ENCODE measurements around the gene DYNC2LI1. TPM values are rescaled to one million over a fixed set of nuclear protein-coding genes. Genes with fewer than 3 reads are reported as not detected.
A peak's percentile ranks its signal among the peaks of the same experiment; 100 is the strongest.

Gene DYNC2LI1
- polyA plus RNA-seq, 2 of the 4 experiments (the other 2 are of a cell fraction): 22.2 to 44.3 TPM

DNA sequence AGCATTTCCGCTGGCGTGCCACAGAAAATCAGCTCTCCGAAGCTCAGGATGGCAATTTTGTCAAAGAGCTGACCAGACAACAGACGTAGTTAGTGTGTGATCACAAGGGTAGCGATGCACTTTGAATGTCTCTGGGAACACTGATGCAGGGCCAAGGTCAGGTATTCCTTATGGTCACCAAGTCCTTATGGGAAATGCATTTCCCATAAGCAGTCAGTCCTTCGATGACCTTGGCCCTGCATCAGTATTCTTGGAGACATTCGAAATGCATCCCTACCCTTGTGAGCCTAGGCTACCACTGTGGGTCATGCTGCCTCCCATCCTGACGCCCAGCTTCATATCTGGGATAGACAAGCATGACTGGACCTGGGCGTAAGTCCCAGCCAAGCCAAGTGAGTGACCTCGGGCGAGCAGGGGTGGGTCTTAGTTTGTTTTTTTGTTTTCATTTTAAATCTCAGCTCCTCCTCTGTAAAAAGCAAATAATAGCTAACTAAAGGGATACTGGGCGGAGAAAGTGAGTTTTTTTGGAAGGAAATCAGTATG, 51.2 kb downstream of the DYNC2LI1 start:
- no peak overlapping the region for H3K4me2 ChIP-seq
- FAIRE-seq: no peak
- WGBS (ENCODE audit: missing lambda C conversion rate): 71% methylated on average over 12 of the region's 12 CpGs
- H3K9me3 ChIP-seq: no peaks in the 10 kb centered on the region
- no peak for ATAC-seq
- H3K4me3 ChIP-seq: no peak overlapping the region
- ChIA-PET POLR2A (no interaction called here), CTCF (interaction anchor here (0.7 to 2.0 kb wide), 2 partner anchors 21 to 53 kb away, joined by 3 to 5 read pairs; no protein-coding TSS in a partner anchor)
- DNase-seq (ENCODE audit: low read depth in 1 of 2, low spot score in 1 of 2): no peak
- no peak overlapping the region for H3K27ac ChIP-seq
- H3K4me1 ChIP-seq: no peaks in the 10 kb centered on the region
- TF ChIP-seq ZC3H11A (IDR thresholded peaks at IDR 0.05): no peak
- TF ChIP-seq RNF2 (IDR thresholded peaks at IDR 0.05; ENCODE audit: borderline replicate concordance, low read depth): no peak

DNA sequence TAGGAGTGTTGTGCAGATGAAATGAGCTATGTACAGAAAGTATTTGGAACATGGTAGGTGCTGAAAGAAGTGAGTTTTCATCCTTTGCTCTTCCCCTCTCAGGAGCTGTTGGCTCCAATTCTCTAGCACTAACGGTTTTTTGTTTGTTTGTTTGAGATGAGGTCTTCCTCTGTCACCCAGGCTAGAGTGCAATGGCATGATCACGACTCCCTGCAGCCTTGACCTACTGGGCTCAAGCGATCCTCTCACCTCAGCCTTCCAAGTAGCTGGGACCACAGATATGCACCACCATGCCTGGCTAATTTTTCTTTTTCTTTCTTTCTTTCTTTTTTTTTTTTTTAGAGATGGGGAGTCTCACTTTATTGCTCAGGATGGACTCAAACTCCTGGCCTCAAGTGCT, 52.0 kb downstream of the DYNC2LI1 start:
- DNase-seq (ENCODE audit: low read depth in 1 of 2, low spot score in 1 of 2): no peak
- Histone ChIP-seq H3K9me3 (no peaks in the 10 kb centered on the region), H3K4me1 (no peaks in the 10 kb centered on the region), H3K4me2 (no peak overlapping the region), H3K27ac (no peak overlapping the region), H3K4me3 (no peak overlapping the region)
- CTCF ChIA-PET: interaction anchor here (0.7 to 2.0 kb wide), 3 partner anchors 15 to 52 kb away, joined by 3 to 5 read pairs (median 3); no protein-coding TSS in a partner anchor
- no peak for ATAC-seq
- POLR2A ChIA-PET: no interaction called here
- WGBS (ENCODE audit: missing lambda C conversion rate): 49% methylated on average over 3 of the region's 3 CpGs
- FAIRE-seq: no peak
- TF ChIP-seq, protein P1, sequence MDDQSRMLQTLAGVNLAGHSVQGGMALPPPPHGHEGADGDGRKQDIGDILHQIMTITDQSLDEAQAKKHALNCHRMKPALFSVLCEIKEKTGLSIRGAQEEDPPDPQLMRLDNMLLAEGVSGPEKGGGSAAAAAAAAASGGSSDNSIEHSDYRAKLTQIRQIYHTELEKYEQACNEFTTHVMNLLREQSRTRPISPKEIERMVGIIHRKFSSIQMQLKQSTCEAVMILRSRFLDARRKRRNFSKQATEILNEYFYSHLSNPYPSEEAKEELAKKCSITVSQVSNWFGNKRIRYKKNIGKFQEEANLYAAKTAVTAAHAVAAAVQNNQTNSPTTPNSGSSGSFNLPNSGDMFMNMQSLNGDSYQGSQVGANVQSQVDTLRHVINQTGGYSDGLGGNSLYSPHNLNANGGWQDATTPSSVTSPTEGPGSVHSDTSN (IDR thresholded peaks at IDR 0.05): no peak
- no peak for TF ChIP-seq RFX5 (IDR thresholded peaks at IDR 0.05)

DNA sequence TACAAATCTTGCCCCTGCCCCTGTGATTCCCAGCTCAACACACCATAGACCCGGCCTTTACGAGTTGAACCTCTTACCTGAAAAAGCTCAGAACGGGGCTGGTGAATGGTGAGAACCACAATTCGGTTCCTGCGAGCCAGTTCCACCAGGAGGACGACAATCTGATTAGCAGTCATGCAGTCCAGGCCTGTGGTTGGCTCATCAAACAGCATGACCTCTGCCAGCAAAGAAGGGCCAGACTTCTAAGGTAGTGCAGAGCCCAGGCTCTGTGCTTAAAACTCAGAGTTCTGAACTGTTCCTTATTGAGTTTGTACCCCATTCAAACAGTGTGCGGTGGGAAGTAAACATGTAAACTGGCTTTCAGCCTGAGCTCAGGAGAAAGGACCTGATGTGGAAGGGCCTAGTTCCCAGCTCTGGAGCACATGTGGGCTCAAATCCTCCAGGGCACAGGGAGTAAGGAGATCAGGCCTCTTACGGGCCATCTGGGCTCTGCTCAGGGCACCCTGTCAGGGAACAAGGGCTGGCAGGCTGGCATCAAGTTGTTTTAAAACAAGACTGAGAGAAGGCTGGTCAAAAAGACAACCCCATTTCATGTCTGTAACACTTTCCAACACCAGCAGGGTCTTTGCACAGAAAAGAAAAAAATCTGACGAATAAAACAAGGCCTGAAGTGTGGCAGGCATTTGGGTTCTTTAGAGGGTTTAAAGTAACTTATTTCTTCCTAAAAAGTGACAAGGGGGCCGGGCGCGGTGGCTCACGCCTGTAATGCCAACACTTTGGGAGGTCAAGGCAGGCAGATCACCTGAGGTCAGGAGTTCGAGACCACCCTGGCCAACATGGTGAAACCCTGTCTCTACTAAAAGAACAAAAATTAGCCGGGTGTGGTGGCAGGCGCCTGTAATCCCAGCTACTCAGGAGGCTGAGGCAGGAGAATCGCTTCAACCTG, 52.7 kb downstream of the DYNC2LI1 start:
- Histone ChIP-seq H3K9me3 (no peaks in the 10 kb centered on the region), H3K4me1 (no peaks in the 10 kb centered on the region), H3K4me2 (no peak overlapping the region), H3K27ac (no peak overlapping the region), H3K4me3 (no peak overlapping the region)
- POLR2A ChIA-PET: no interaction called here
- no peak for TF ChIP-seq RAD21 (conservative IDR thresholded peaks at IDR 0.05 in 1 of 2, IDR thresholded peaks at IDR 0.05 in 1 of 2)
- no peak for TF ChIP-seq NPAS2 (CRISPR knock-in tag; IDR thresholded peaks at IDR 0.05; ENCODE audit: borderline replicate concordance)
- no peak for TF ChIP-seq USF2 (IDR thresholded peaks at IDR 0.05)
- TF ChIP-seq NR3C1 (IDR thresholded peaks at IDR 0.05): no peak
- TF ChIP-seq POLR2AphosphoS2 (conservative IDR thresholded peaks at IDR 0.05; ENCODE audit: low read length): no peak
- no peak for TF ChIP-seq HOXA7 (CRISPR knock-in tag; IDR thresholded peaks at IDR 0.05)
- TF ChIP-seq ESRRA (IDR thresholded peaks at IDR 0.05; ENCODE audit: borderline replicate concordance, low read length): no peak
- no peak for TF ChIP-seq HOXB5 (CRISPR knock-in tag; IDR thresholded peaks at IDR 0.05)
- no peak for TF ChIP-seq FOXS1 (CRISPR knock-in tag; IDR thresholded peaks at IDR 0.05)
- no peak for TF ChIP-seq EHMT2 (IDR thresholded peaks at IDR 0.05; ENCODE audit: low read depth)
- ATAC-seq (no peak), FAIRE-seq (no peak), DNase-seq (ENCODE audit: low read depth in 1 of 2, low spot score in 1 of 2) (no peak)
- WGBS (ENCODE audit: missing lambda C conversion rate): 83% methylated on average over 17 of the region's 17 CpGs
- CTCF ChIA-PET: interaction anchor here (1.1 to 2.0 kb wide), 2 partner anchors 14 to 51 kb away, joined by 3 to 5 read pairs; no protein-coding TSS in a partner anchor

DNA sequence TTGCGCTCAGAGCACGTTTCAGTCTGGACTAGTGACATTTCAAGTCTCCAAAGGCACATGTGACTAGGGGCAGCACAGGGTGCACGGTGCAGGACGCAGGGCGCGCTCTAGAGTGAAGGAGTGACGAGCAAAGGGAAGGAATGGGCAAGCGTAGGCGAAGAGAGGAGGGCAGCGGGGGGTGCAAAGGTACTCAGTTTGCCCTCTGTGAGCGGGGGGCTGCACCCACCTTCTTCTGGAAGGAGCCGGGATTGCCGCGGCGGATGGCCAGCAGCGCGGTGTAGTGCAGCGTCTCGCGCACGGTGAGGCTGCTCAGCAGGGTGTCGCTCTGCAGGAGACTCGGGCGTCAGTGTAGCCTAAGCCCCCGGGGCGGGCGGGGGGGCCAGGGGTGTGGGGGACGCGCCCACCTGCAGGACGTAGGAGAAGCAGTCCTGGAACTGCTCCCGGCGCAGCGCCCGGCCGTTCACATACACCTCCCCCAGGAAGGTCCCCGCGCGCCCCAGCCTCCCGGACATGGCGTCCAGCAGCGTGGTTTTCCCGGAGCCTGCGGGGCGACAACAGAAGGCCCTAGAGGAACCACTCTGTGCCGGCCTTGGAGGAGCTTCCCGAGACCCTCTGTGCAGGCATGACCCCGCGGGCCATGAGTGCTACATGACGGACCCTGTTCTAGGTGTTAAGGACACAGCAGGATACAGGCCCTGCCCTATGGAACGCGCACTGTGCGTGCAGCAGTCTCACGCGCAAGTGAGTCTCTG, 57.9 kb downstream of the DYNC2LI1 start:
- 46% methylated on average over 34 of the region's 54 CpGs for WGBS (ENCODE audit: missing lambda C conversion rate)
- Histone ChIP-seq H3K27ac (peak overlapping the region in 1 of 2 experiments; percentile 44; a peak in 2 of 6 replicates), H3K9me3 (no peaks in the 10 kb centered on the region), H3K4me3 (peak overlapping the region; percentile 37), H3K4me2 (peak overlapping the region; percentile 75), H3K4me1 (no peaks in the 10 kb centered on the region)
- peak; percentile 52 to 74 for ATAC-seq
- ChIA-PET POLR2A (no interaction called here), CTCF (no interaction called here)
- no peak for FAIRE-seq
- no peak for DNase-seq (ENCODE audit: low read depth in 1 of 2, low spot score in 1 of 2)
- TF ChIP-seq CBX8 (IDR thresholded peaks at IDR 0.05): no peak
- TF ChIP-seq ZC3H11A (IDR thresholded peaks at IDR 0.05): no peak
- TF ChIP-seq RCOR1 (IDR thresholded peaks at IDR 0.05; ENCODE audit: low read depth, low read length): no peak
- no peak for TF ChIP-seq JUN (IDR thresholded peaks at IDR 0.05)
- TF ChIP-seq MAZ (IDR thresholded peaks at IDR 0.05; ENCODE audit: borderline replicate concordance, low read depth, low read length): no peak
- TF ChIP-seq ELK1 (IDR thresholded peaks at IDR 0.05; ENCODE audit: low read depth, low read length): no peak
- TF ChIP-seq EP300 (IDR thresholded peaks at IDR 0.05): no peak
- no peak for TF ChIP-seq EHMT2 (IDR thresholded peaks at IDR 0.05; ENCODE audit: low read depth)
- TF ChIP-seq MAFK (IDR thresholded peaks at IDR 0.05; ENCODE audit: partially characterized antibody): no peak
- TF ChIP-seq, protein P2, sequence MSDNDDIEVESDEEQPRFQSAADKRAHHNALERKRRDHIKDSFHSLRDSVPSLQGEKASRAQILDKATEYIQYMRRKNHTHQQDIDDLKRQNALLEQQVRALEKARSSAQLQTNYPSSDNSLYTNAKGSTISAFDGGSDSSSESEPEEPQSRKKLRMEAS (IDR thresholded peaks at IDR 0.05): no peak
- no peak for TF ChIP-seq JUNB (IDR thresholded peaks at IDR 0.05)
- TF ChIP-seq, protein P3, sequence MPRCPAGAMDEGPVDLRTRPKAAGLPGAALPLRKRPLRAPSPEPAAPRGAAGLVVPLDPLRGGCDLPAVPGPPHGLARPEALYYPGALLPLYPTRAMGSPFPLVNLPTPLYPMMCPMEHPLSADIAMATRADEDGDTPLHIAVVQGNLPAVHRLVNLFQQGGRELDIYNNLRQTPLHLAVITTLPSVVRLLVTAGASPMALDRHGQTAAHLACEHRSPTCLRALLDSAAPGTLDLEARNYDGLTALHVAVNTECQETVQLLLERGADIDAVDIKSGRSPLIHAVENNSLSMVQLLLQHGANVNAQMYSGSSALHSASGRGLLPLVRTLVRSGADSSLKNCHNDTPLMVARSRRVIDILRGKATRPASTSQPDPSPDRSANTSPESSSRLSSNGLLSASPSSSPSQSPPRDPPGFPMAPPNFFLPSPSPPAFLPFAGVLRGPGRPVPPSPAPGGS (IDR thresholded peaks at IDR 0.05): no peak

Data from A549 (cell line).